Stimulated activated naive B cell treated with anti-CD40 and anti-IgM and Interleukin-4, amounts not matched to agents 10 μg/mL and 1 μg/mL and 100 μg/mL, for 72 hours (primary cell): Measurements from ENCODE around the gene TAF4B.
A peak's percentile ranks its signal among the peaks of the same experiment; 100 is the strongest.
"Not testable (repeated sequence)": the region's sequence is repeated elsewhere in the genome, so short reads cannot be mapped to it uniquely, and the experiment has no call there.

Experiments
- ATAC-seq, 2 donors: fragments of 150-1000 bp; cut with Tn5 transposase; replicated peaks; 2 replicates each; pipeline ENCODE4 v1.10.0; 2021; ENCODE audit warnings: moderate library complexity in 1 of 2
- DNase-seq: peaks from one replicate; pipeline ENCODE4 v3.0.0; 2021
- H3K27ac Mint-ChIP-seq: one replicate; pipeline ENCODE4 v1.8.0; 2022; ENCODE audit warnings: mild to moderate bottlenecking, mixed read lengths
- H3K27me3 Mint-ChIP-seq, 2 donors: one replicate each; pipeline ENCODE4 v1.8.0; 2022; ENCODE audit warnings: mixed read lengths in 2 of 2
- H3K36me3 Mint-ChIP-seq, 2 donors: one replicate each; pipeline ENCODE4 v1.8.0; 2022; ENCODE audit warnings: mixed read lengths in 2 of 2, mild to moderate bottlenecking in 1 of 2
- H3K4me1 Mint-ChIP-seq, 2 donors: one replicate each; pipeline ENCODE4 v1.8.0; 2022; ENCODE audit warnings: mixed read lengths in 2 of 2, mild to moderate bottlenecking in 1 of 2
- H3K4me3 Mint-ChIP-seq, 2 donors: one replicate each; pipeline ENCODE4 v1.8.0; 2022; ENCODE audit warnings: mild to moderate bottlenecking in 2 of 2, mixed read lengths in 2 of 2, moderate library complexity in 1 of 2
- H3K9me3 Mint-ChIP-seq, 2 donors: one replicate each; pipeline ENCODE4 v1.8.0; 2022; ENCODE audit warnings: mixed read lengths in 2 of 2, mild to moderate bottlenecking in 1 of 2

Gene TAF4B

GRCh38 chr18:26422472-26423162 is 196.4 kb downstream of the TAF4B start:
- peak; percentile 73 to 79 for ATAC-seq
- Mint-ChIP-seq H3K4me1 (peaks cover 0 to 10% of the 10 kb centered on the region in 2 donors), H3K36me3 (no peaks in the 10 kb centered on the region), H3K27ac (peak overlapping the region; percentile 60), H3K27me3 (no peaks in the 10 kb centered on the region), H3K9me3 (no peaks in the 10 kb centered on the region), H3K4me3 (no peak overlapping the region)
- DNase-seq: no peak

DNA sequence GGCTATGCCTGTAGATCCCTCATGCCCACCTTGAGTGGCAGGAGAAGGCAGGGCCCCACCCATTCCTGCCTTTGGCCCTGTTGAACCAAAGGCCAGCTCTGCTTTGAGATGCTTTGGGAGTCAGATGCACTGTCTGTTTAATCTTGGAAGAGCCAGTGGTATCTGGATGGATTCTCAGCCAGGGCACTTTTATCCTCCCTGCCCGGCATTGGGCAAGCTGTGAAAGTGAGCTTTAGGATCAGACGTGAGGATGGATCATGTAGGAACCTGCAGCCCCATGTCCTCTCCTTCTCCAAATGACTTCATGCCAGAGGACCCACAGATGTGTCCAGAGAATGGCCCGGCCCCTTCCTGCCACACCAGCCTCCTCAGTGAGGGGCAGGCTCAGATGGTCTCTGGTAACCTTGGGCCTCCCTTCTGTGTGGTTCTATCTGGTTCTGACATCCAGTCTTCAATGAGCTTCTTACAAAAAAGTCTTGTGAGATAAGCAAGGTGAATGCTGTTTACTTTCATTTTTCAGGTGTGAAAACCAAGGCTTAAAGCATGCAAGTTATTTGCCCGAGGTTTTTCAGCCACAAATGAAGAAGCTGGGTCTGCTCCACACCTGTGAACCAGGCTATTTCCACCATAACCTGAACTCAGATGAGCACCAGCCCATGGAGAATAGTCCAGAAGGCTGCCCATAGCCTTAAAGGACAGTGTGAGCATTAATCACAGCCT is 198.3 kb downstream of the TAF4B start:
- no peaks in the 10 kb centered on the region for H3K36me3 Mint-ChIP-seq
- no peaks in the 10 kb centered on the region for H3K27me3 Mint-ChIP-seq
- no peaks in the 10 kb centered on the region for H3K9me3 Mint-ChIP-seq
- H3K4me1 Mint-ChIP-seq: peaks cover 0 to 10% of the 10 kb centered on the region in 2 donors
- no peak overlapping the region for H3K27ac Mint-ChIP-seq
- no peak overlapping the region for H3K4me3 Mint-ChIP-seq
- no peak for ATAC-seq
- DNase-seq: no peak

DNA sequence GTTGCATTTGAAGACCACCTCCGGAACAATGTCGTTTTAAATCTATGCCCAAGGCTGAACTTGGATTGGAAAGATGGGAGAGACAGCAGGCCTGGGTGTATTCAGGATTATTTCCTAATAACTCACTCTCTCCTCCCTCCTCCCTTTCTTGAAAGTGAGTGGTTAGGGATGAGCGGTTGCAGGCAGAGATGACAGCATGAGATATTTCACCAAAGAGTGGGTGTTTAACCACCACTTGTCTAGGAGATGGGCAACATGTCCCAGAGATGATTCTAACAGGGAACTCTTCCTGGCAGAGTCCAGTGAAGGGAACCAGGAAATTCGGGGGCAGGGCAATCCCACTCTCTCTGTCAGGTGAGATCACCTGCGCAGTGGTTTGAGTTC is 198.9 kb downstream of the TAF4B start:
- no peak overlapping the region for H3K27ac Mint-ChIP-seq
- H3K27me3 Mint-ChIP-seq: no peaks in the 10 kb centered on the region
- no peak overlapping the region for H3K4me3 Mint-ChIP-seq
- DNase-seq: no peak
- ATAC-seq: no peak
- H3K36me3 Mint-ChIP-seq: no peaks in the 10 kb centered on the region
- H3K4me1 Mint-ChIP-seq: peaks cover 0 to 10% of the 10 kb centered on the region in 2 donors
- H3K9me3 Mint-ChIP-seq: no peaks in the 10 kb centered on the region

GRCh38 chr18:26429535-26430226 is 203.4 kb downstream of the TAF4B start:
- Mint-ChIP-seq H3K4me1 (no peaks in the 10 kb centered on the region), H3K36me3 (no peaks in the 10 kb centered on the region), H3K9me3 (peaks cover 3% of the 10 kb centered on the region in 2 donors), H3K27me3 (no peaks in the 10 kb centered on the region), H3K27ac (no peak overlapping the region), H3K4me3 (no peak overlapping the region)
- DNase-seq (no peak), ATAC-seq (no peak)

- ATAC-seq (peak in 1 of 2 donors; percentile 38), DNase-seq (no peak)
- Mint-ChIP-seq H3K36me3 (no peaks in the 10 kb centered on the region), H3K27me3 (peaks cover 11 to 21% of the 10 kb centered on the region in 2 donors), H3K4me3 (no peak overlapping the region), H3K4me1 (no peaks in the 10 kb centered on the region), H3K9me3 (peaks cover 3% of the 10 kb centered on the region in 2 donors), H3K27ac (no peak overlapping the region)
These were observed 206.6 kb downstream of the TAF4B start for GRCh38 chr18:26432651-26433424.

- H3K9me3 Mint-ChIP-seq: peaks cover 3% of the 10 kb centered on the region in 2 donors
- H3K4me1 Mint-ChIP-seq: peaks cover 3 to 8% of the 10 kb centered on the region in 2 donors
- DNase-seq: no peak
- peaks cover 22 to 33% of the 10 kb centered on the region in 2 donors for H3K27me3 Mint-ChIP-seq
- H3K27ac Mint-ChIP-seq: no peak overlapping the region
- no peak for ATAC-seq
- no peak overlapping the region for H3K4me3 Mint-ChIP-seq
- no peaks in the 10 kb centered on the region for H3K36me3 Mint-ChIP-seq
These were observed 208.6 kb downstream of the TAF4B start for GRCh38 chr18:26434887-26435286.

GRCh38 chr18:26435415-26436095 is 209.3 kb downstream of the TAF4B start:
- ATAC-seq (no peak), DNase-seq (no peak)
- peaks cover 22 to 33% of the 10 kb centered on the region in 2 donors for H3K27me3 Mint-ChIP-seq
- H3K4me3 Mint-ChIP-seq: no peak overlapping the region
- no peaks in the 10 kb centered on the region for H3K36me3 Mint-ChIP-seq
- H3K27ac Mint-ChIP-seq: no peak overlapping the region
- H3K4me1 Mint-ChIP-seq: peaks cover 3 to 8% of the 10 kb centered on the region in 2 donors
- peaks cover 2 to 3% of the 10 kb centered on the region in 2 donors for H3K9me3 Mint-ChIP-seq

- peaks cover 3 to 8% of the 10 kb centered on the region in 2 donors for H3K4me1 Mint-ChIP-seq
- no peaks in the 10 kb centered on the region for H3K36me3 Mint-ChIP-seq
- ATAC-seq (no peak), DNase-seq (no peak)
- H3K9me3 Mint-ChIP-seq: no peaks in the 10 kb centered on the region
- H3K27ac Mint-ChIP-seq: no peak overlapping the region
- H3K4me3 Mint-ChIP-seq: no peak overlapping the region
- peaks cover 22 to 33% of the 10 kb centered on the region in 2 donors for H3K27me3 Mint-ChIP-seq
These were observed 210.2 kb downstream of the TAF4B start for GRCh38 chr18:26436176-26437051.

DNA sequence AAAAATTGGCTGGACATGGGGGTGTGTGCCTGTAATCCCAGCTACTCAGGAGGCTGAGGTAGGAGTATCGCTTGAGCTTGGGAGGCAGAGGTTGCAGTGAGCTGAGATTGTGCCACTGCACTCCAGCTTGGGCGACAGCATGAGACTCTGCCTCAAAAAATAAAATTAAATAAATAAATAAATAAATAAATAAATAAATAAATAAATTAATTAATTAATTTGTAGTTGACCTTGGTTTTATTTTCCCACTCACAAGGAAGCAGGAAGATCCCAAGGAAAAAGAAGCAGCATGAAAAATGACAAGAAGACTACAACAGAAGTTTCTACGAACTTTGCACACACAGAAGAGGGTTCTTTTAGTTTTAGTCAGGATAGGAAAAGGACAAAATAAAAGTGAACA is 211.4 kb downstream of the TAF4B start:
- not testable (repeated sequence) for H3K4me3 Mint-ChIP-seq, H3K36me3 Mint-ChIP-seq, ATAC-seq, DNase-seq, H3K27ac Mint-ChIP-seq, H3K9me3 Mint-ChIP-seq, H3K4me1 Mint-ChIP-seq
- peaks cover 22 to 33% of the 10 kb centered on the region in 2 donors for H3K27me3 Mint-ChIP-seq

DNA sequence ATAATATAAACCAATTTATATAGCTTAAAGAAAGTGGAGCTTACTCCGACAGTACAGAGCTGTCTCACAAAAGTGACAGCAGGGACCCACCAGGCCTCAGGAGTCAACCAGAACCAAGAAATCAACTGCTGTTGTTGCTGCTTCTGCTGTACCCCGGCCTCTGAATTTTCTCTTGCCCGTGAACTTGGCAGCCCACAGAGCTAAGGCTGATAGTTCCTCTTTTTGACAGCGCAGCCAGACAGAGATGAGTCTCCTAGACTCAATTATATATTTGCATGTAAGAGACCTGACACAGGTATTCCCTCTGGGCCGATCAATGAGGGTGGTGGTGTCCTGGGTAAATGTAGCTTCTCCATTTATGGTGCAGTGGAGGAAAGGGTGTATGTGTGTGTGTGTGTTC is 212.7 kb downstream of the TAF4B start:
- H3K4me1 Mint-ChIP-seq: peaks cover 3 to 8% of the 10 kb centered on the region in 2 donors
- ATAC-seq: peak; percentile 95 to 99
- H3K27me3 Mint-ChIP-seq: peaks cover 25 to 42% of the 10 kb centered on the region in 2 donors
- peaks cover 1 to 2% of the 10 kb centered on the region in 2 donors for H3K9me3 Mint-ChIP-seq
- no peaks in the 10 kb centered on the region for H3K36me3 Mint-ChIP-seq
- H3K4me3 Mint-ChIP-seq: no peak overlapping the region
- DNase-seq: peak; percentile 35
- no peak overlapping the region for H3K27ac Mint-ChIP-seq

- ATAC-seq (no peak), DNase-seq (no peak)
- H3K4me1 Mint-ChIP-seq: peaks cover 3 to 8% of the 10 kb centered on the region in 2 donors
- peaks cover 2 to 4% of the 10 kb centered on the region in 2 donors for H3K9me3 Mint-ChIP-seq
- H3K27me3 Mint-ChIP-seq: peaks cover 27 to 44% of the 10 kb centered on the region in 2 donors
- H3K4me3 Mint-ChIP-seq: no peak overlapping the region
- H3K36me3 Mint-ChIP-seq: no peaks in the 10 kb centered on the region
- no peak overlapping the region for H3K27ac Mint-ChIP-seq
These were observed 213.3 kb downstream of the TAF4B start for GRCh38 chr18:26439537-26439936.

DNA sequence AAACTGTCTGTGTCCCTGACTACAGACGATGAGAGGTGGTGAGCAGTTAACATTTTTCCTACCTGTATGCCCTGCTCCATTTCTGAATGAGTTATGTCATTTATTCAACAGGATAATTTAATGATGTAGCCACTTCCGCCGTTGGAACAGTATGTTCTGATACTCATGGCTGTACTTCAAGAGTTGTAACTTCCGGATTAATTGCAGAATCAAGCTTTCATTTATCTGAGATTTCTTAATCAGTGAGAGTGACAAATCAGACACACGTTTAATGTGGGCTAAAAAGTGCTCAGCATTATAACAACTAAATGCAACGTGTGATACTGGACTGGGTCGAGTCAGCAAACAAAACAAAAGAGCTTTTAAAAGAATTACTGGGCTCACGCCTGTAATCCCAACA is 214.4 kb downstream of the TAF4B start:
- Mint-ChIP-seq H3K27ac (no peak overlapping the region), H3K9me3 (peaks cover 2 to 4% of the 10 kb centered on the region in 2 donors), H3K36me3 (no peaks in the 10 kb centered on the region), H3K4me3 (no peak overlapping the region), H3K27me3 (peaks cover 32 to 41% of the 10 kb centered on the region in 2 donors), H3K4me1 (peaks cover 3 to 8% of the 10 kb centered on the region in 2 donors)
- ATAC-seq: no peak
- no peak for DNase-seq
